HG03342 (cell line): ENCODE results near the gene SREBF2.

Experiments
- ATAC-seq: cut with Tn5 transposase; IDR thresholded peaks from one replicate; pipeline ENCODE4 v1.9.1; 2021; ENCODE audit warnings: mild to moderate bottlenecking, moderate library complexity; ENCODE audit not compliant: unreplicated experiment

SREBF2 gene

GRCh38 chr22:41875531-41876270, 42.8 kb downstream of the SREBF2 start:
- ATAC-seq: no peak

GRCh38 chr22:41876275-41876674, 43.4 kb downstream of the SREBF2 start:
- no peak for ATAC-seq

GRCh38 chr22:41876675-41877074, 43.8 kb downstream of the SREBF2 start:
- ATAC-seq: no peak

- ATAC-seq: no peak
Measured at GRCh38 chr22:41880653-41881052, 47.7 kb downstream of the SREBF2 start.

GRCh38 chr22:41883400-41883799, 50.5 kb downstream of the SREBF2 start:
- ATAC-seq: no peak

- ATAC-seq: no peak
Measured at GRCh38 chr22:41885116-41885515, 52.2 kb downstream of the SREBF2 start.

GRCh38 chr22:41885516-41885915, 52.6 kb downstream of the SREBF2 start:
- no peak for ATAC-seq

- ATAC-seq: no peak
Measured at GRCh38 chr22:41888627-41889200, 55.8 kb downstream of the SREBF2 start.

- ATAC-seq: no peak
Measured at GRCh38 chr22:41891407-41891806, 58.5 kb downstream of the SREBF2 start.

- no peak for ATAC-seq
Measured at GRCh38 chr22:41892721-41893120, 59.8 kb downstream of the SREBF2 start.

GRCh38 chr22:41893591-41894375, 60.9 kb downstream of the SREBF2 start:
- ATAC-seq: no peak

GRCh38 chr22:41898645-41899044, 65.7 kb downstream of the SREBF2 start:
- ATAC-seq: no peak

GRCh38 chr22:41899110-41899509, 66.2 kb downstream of the SREBF2 start:
- no peak for ATAC-seq

- no peak for ATAC-seq
Measured at GRCh38 chr22:41899992-41900651, 67.2 kb downstream of the SREBF2 start.

GRCh38 chr22:41900652-41901312, 67.9 kb downstream of the SREBF2 start:
- ATAC-seq: no peak

GRCh38 chr22:41902016-41902415, 69.1 kb downstream of the SREBF2 start:
- ATAC-seq: no peak

GRCh38 chr22:41902932-41903421, 70.1 kb downstream of the SREBF2 start:
- ATAC-seq: no peak

GRCh38 chr22:41904450-41905410, 71.8 kb downstream of the SREBF2 start:
- ATAC-seq: no peak

- ATAC-seq: no peak
Measured at GRCh38 chr22:41905411-41906202, 72.7 kb downstream of the SREBF2 start.
